Caco-2 (cell line): Measurements from ENCODE around the gene C12orf54. TPM values are rescaled to one million over a fixed set of nuclear protein-coding genes. Genes with fewer than 3 reads are reported as not detected.

ENCODE experiments used
- BruUV-seq: library from RNA; stranded (reverse); fragments of 400-500 nt; replicated peaks from 2 replicates; lab custom pipeline; 2021; lab: Mats Ljungman, UMichigan
- CTCF ChIA-PET: fragments of 300-600 bp; sonication (Branson Sonifier 250); formaldehyde crosslinking; loops from one replicate; lab custom pipeline; 2022; ENCODE audit warnings: antibody characterized with exemption; lab: Charles Lee
- POLR2A ChIA-PET: fragments of 300-600 bp; sonication (Branson Sonifier 250); formaldehyde crosslinking; loops from one replicate; lab custom pipeline; 2022; ENCODE audit warnings: antibody characterized with exemption; lab: Charles Lee
- DNase-seq, 2 experiments: peaks; one replicate each; pipeline versions ENCODE4 v3.0.0 to v3.0.0-alpha.2; 2020 to 2022
- H3K27me3 ChIP-seq: replicated peaks from 2 replicates; pipeline ENCODE4 v1.6.0; 2011; ENCODE audit warnings: low read length; ENCODE audit not compliant: control insufficient read depth, insufficient read depth
- H3K36me3 ChIP-seq: 2 replicates; pipeline ENCODE4 v1.5.1; 2011; ENCODE audit warnings: low read length; ENCODE audit not compliant: control insufficient read depth, insufficient read depth
- H3K4me1 ChIP-seq: fragments of 250-450 bp; sonication (Bioruptor Pico); 2 replicates; pipeline ENCODE4 v1.5.1; 2020; ENCODE audit warnings: mild to moderate bottlenecking
- H3K4me3 ChIP-seq: 2 replicates; pipeline ENCODE4 v1.5.1; 2011; ENCODE audit warnings: low read depth, mild to moderate bottlenecking, control low read depth, low read length
- H3K9me3 ChIP-seq: fragments of 250-450 bp; sonication (Bioruptor Pico); 2 replicates; pipeline ENCODE4 v1.5.1; 2020; ENCODE audit warnings: mild to moderate bottlenecking, moderate library complexity
- H3K27ac Mint-ChIP-seq: one replicate; pipeline ENCODE4 v1.8.0; 2022; ENCODE audit warnings: mixed read lengths; ENCODE audit not compliant: unreplicated experiment
- H3K27me3 Mint-ChIP-seq: one replicate; pipeline ENCODE4 v1.8.0; 2022; ENCODE audit warnings: mixed read lengths; ENCODE audit not compliant: insufficient read depth, unreplicated experiment
- H3K36me3 Mint-ChIP-seq: one replicate; pipeline ENCODE4 v1.8.0; 2022; ENCODE audit warnings: mild to moderate bottlenecking, mixed read lengths; ENCODE audit not compliant: insufficient read depth, unreplicated experiment
- H3K4me1 Mint-ChIP-seq: one replicate; pipeline ENCODE4 v1.8.0; 2022; ENCODE audit warnings: low read depth, mixed read lengths; ENCODE audit not compliant: unreplicated experiment
- H3K4me3 Mint-ChIP-seq: one replicate; pipeline ENCODE4 v1.8.0; 2022; ENCODE audit warnings: mild to moderate bottlenecking, moderate library complexity, mixed read lengths; ENCODE audit not compliant: unreplicated experiment
- H3K9me3 Mint-ChIP-seq: one replicate; pipeline ENCODE4 v1.8.0; 2022; ENCODE audit warnings: mixed read lengths; ENCODE audit not compliant: unreplicated experiment
- intact Hi-C: fragments of 100-400 bp; cut with micrococcal nuclease; formaldehyde crosslinking; loops from one replicate; pipeline ENCODE4 v1.10.0; 2022; ENCODE audit not compliant: unreplicated experiment
- total RNA-seq: library from RNA; stranded (reverse); gene quantifications from 2 replicates; pipeline ENCODE4 v1.2.3, GENCODE V29; 2022
- TF ChIP-seq, protein P1 (sequence below), 2 experiments: fragments of 200-600 bp in 1 of 2; IDR thresholded peaks; 1 replicate in 1 of 2; 2 replicates in 1 of 2; pipeline versions ENCODE4 v1.5.1 to v1.8.0; 2011 to 2022; ENCODE audit warnings: antibody characterized with exemption in 1 of 2, control low read depth in 1 of 2, inconsistent platforms in 1 of 2, low read depth in 1 of 2, low read length in 1 of 2, mild to moderate bottlenecking in 1 of 2, moderate library complexity in 1 of 2; ENCODE audit not compliant: insufficient read depth in 1 of 2, severe bottlenecking in 1 of 2, unreplicated experiment in 1 of 2

C12orf54 gene
- total RNA-seq, 1 experiment from 2014 or later, result not detected

DNA sequence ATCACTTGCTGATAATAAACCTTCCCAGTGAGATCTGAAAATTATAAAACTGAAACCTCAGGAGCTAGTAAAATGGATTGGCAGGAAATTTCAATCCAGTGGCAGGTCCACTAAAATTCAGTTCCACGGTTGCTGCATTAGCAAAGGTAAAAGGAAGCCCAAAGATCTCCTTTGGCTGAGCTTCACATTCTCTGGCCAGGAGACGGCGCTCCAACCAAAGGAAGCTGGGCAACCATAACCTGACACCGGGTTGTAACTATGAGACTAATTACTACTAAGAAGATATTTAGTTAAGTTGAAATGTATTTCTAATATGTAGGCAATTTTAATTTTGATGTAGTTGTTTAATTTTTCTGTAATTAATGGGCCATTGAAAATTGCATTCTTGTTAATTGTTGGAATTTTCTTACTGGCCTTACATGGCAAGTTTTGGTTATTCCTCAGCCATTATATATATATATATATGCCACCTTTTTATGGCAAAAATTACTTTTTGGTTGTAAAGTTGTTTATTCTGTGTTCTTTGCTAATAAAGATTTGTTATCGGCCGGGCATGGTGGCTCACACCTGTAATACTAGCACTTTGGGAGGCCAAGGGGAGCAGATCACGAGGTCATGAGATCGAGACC is 60.1 kb downstream of the C12orf54 start:
- CTCF ChIA-PET, result interaction anchor here (0.7 to 5.0 kb wide), 4 partner anchors 11 to 76 kb away, joined by 3 to 93 read pairs (median 3); no protein-coding TSS in a partner anchor
- H3K36me3 Mint-ChIP-seq, result no peaks in the 10 kb centered on the region
- Histone ChIP-seq H3K4me3 (no peak overlapping the region), H3K9me3 (no peaks in the 10 kb centered on the region), H3K36me3 (no peaks in the 10 kb centered on the region), H3K27me3 (no peaks in the 10 kb centered on the region), H3K4me1 (no peaks in the 10 kb centered on the region)
- POLR2A ChIA-PET, result no interaction called here
- intact Hi-C loops, result loop anchor here (1.0 to 2.0 kb wide), 2 partner anchors 76 to 254 kb away; no protein-coding TSS in a partner anchor
- no peak overlapping the region for H3K4me3 Mint-ChIP-seq
- TF ChIP-seq, protein P1, sequence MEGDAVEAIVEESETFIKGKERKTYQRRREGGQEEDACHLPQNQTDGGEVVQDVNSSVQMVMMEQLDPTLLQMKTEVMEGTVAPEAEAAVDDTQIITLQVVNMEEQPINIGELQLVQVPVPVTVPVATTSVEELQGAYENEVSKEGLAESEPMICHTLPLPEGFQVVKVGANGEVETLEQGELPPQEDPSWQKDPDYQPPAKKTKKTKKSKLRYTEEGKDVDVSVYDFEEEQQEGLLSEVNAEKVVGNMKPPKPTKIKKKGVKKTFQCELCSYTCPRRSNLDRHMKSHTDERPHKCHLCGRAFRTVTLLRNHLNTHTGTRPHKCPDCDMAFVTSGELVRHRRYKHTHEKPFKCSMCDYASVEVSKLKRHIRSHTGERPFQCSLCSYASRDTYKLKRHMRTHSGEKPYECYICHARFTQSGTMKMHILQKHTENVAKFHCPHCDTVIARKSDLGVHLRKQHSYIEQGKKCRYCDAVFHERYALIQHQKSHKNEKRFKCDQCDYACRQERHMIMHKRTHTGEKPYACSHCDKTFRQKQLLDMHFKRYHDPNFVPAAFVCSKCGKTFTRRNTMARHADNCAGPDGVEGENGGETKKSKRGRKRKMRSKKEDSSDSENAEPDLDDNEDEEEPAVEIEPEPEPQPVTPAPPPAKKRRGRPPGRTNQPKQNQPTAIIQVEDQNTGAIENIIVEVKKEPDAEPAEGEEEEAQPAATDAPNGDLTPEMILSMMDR (IDR thresholded peaks at IDR 0.05; ENCODE audit: insufficient read depth in 1 of 2, low read depth in 1 of 2, low read length in 1 of 2, severe bottlenecking in 1 of 2, unreplicated experiment in 1 of 2), result peak; percentile 57 to 90
- no peaks in the 10 kb centered on the region for H3K9me3 Mint-ChIP-seq
- peak; percentile 57 to 66 for DNase-seq
- H3K27ac Mint-ChIP-seq, result no peak overlapping the region
- H3K27me3 Mint-ChIP-seq, result peaks cover 11% of the 10 kb centered on the region
- no TSS peak for BruUV-seq
- H3K4me1 Mint-ChIP-seq, result no peaks in the 10 kb centered on the region

DNA sequence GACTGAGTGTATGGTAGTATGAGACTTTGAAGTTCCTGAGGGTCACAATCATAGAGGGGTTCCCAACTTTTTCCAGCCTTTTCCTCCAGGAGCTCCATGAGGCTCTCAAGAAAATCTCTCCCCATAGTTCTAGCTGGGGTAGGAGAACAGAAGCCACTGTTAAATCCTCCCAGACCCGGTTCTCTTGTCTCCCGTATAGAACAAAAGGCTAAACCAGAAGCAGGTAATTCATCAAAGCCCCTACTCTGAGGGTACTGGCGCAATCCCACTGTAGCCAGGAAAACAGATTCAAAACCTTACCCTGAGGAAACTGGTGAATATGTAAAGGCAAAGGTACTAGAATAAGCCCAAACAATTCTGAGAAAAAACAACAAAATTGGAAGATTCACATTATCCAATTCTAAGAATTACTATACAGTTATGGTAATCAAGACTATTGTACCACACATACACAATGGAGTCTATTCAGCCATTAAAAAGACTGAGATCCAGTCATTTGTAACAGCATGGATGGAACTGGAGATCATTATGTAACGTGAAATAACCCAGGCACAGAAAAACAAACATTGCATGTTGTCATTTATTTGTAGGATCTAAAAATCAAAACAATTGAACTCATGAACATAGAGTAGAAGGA is 63.7 kb downstream of the C12orf54 start:
- TF ChIP-seq, protein P1 (IDR thresholded peaks at IDR 0.05; ENCODE audit: insufficient read depth in 1 of 2, low read depth in 1 of 2, low read length in 1 of 2, severe bottlenecking in 1 of 2, unreplicated experiment in 1 of 2), result no peak
- no TSS peak for BruUV-seq
- no peaks in the 10 kb centered on the region for H3K9me3 ChIP-seq
- no peaks in the 10 kb centered on the region for H3K9me3 Mint-ChIP-seq
- peaks cover 15% of the 10 kb centered on the region for H3K27me3 Mint-ChIP-seq
- POLR2A ChIA-PET, result no interaction called here
- H3K27me3 ChIP-seq, result no peaks in the 10 kb centered on the region
- no peaks in the 10 kb centered on the region for H3K36me3 Mint-ChIP-seq
- no peak overlapping the region for H3K27ac Mint-ChIP-seq
- CTCF ChIA-PET, result no interaction called here
- H3K4me3 Mint-ChIP-seq, result no peak overlapping the region
- no peak overlapping the region for H3K4me3 ChIP-seq
- H3K36me3 ChIP-seq, result no peaks in the 10 kb centered on the region
- H3K4me1 ChIP-seq, result no peaks in the 10 kb centered on the region
- intact Hi-C loops, result no loop called here
- H3K4me1 Mint-ChIP-seq, result no peaks in the 10 kb centered on the region
- DNase-seq, result no peak

Other genes with a start within 250 kb of the C12orf54 start
- gene ZNF641, start 131.6 kb upstream of the C12orf54 start, total RNA-seq, result 13.2 and 14.7 TPM in 2 replicates
- not detected in 2 replicates for gene ANP32D, start 9.9 kb upstream of the C12orf54 start, total RNA-seq
- gene OR8S1, start 43.1 kb downstream of the C12orf54 start, total RNA-seq, result not detected in 2 replicates
- gene LALBA, start 87.5 kb downstream of the C12orf54 start, total RNA-seq, result not detected in 2 replicates
- gene KANSL2, start 199.7 kb downstream of the C12orf54 start, total RNA-seq, result 59.7 and 67.2 TPM in 2 replicates
- gene CCNT1, start 234.2 kb downstream of the C12orf54 start, total RNA-seq, result 52.1 and 53.1 TPM in 2 replicates